Stomach (tissue), 9 donors: ENCODE measurements around the gene ABCC1. TPM values are rescaled to one million over a fixed set of nuclear protein-coding genes. Genes with fewer than 3 reads are reported as not detected.

Experiments used
- DNase-seq, 2 donors: peaks; one replicate each; pipeline versions ENCODE4 v3.0.0 to v3.0.0-alpha.2; 2013 to 2019
- H3K27ac ChIP-seq, 5 donors: fragments of 200-600 bp in 4 of 5; sonication (generic) in 4 of 5; one replicate each; pipeline ENCODE4 v1.5.1; 2013 to 2019; ENCODE audit warnings: mild to moderate bottlenecking in 1 of 5, moderate library complexity in 1 of 5
- H3K27me3 ChIP-seq, 3 donors: fragments of 200-600 bp; sonication (generic); one replicate each; pipeline ENCODE4 v1.5.1; 2017 to 2019; ENCODE audit warnings: mixed run types in 1 of 3
- H3K36me3 ChIP-seq, 4 donors: fragments of 200-600 bp; sonication (generic); 1 replicate in 3 of 4; 2 replicates in 1 of 4; pipeline ENCODE4 v1.5.1; 2016 to 2019
- H3K4me1 ChIP-seq, 4 donors: fragments of 200-600 bp; sonication (generic); one replicate each; pipeline ENCODE4 v1.5.1; 2016 to 2019
- H3K4me3 ChIP-seq, 4 donors: fragments of 200-600 bp; sonication (generic) in 3 of 4; one replicate each; pipeline ENCODE4 v1.5.1; 2016 to 2019; ENCODE audit warnings: mild to moderate bottlenecking in 1 of 4
- H3K9me3 ChIP-seq, 4 donors: fragments of 200-600 bp; sonication (generic); one replicate each; pipeline ENCODE4 v1.5.1; 2016 to 2019
- EP300 ChIP-seq: sonication (generic); formaldehyde crosslinking; IDR thresholded peaks from one replicate; pipeline ENCODE4 v1.6.1; 2017; ENCODE audit warnings: antibody characterized with exemption
- POLR2A ChIP-seq, 4 donors: fragments of 450-650 bp; IDR thresholded peaks; one replicate each; pipeline ENCODE4 v1.6.1; 2016; ENCODE audit warnings: antibody characterized with exemption in 4 of 4, control low read depth in 2 of 4, mild to moderate bottlenecking in 1 of 4, moderate library complexity in 1 of 4
- POLR2AphosphoS5 ChIP-seq, 3 donors: sonication (generic); formaldehyde crosslinking; IDR thresholded peaks; one replicate each; pipeline ENCODE4 v1.6.1; 2016; ENCODE audit warnings: antibody characterized with exemption in 3 of 3
- WGBS, 5 donors: extraction: QIAGEN DNeasy Blood & Tissue Kit in 3 of 5; methylation state at CpG; one replicate each; pipeline versions ENCODE4 v1.1.5 to v1.1.7; 2013 to 2018; 5-methylcytosine and 5-hydroxymethylcytosine counted together
- intact Hi-C: fragments of 100-400 bp; cut with DNase I; formaldehyde crosslinking; loops from one replicate; pipeline ENCODE4 v1.15.1; 2023; ENCODE audit warnings: low total_unique reads
- polyA plus RNA-seq, 3 donors: library from polyadenylated mRNA; stranded (reverse); fragments of 200-250 nt; gene quantifications; one replicate each; pipeline ENCODE4 v1.2.3, GENCODE V29; 2013
- total RNA-seq, 5 donors: library from RNA; depleted of rRNA; stranded (reverse); fragments of >200 nt; gene quantifications; one replicate each; pipeline versions ENCODE4 v1.1.0 to v1.2.3, GENCODE V29; 2014 to 2016
- TF ChIP-seq, protein P1 (sequence below), 7 experiments: fragments of 450-650 bp in 4 of 7; fragments of 200-600 bp in 3 of 7; sonication (generic) in 3 of 7; IDR thresholded peaks; one replicate each; pipeline ENCODE4 v1.5.1; 2016 to 2019; ENCODE audit warnings: antibody characterized with exemption in 7 of 7, control low read depth in 2 of 7, mild to moderate bottlenecking in 1 of 7
- donor health status: healthy with polysubstance abuse.
- donor health status: Bipolar disorder and iron deficiency.
- donor health status: healthy.

The ABCC1 gene
- total and polyA plus RNA-seq, 8 donors, result 2.3 to 105 (median 24.9) TPM

GRCh38 chr16:16084874-16085273 is 135.5 kb downstream of the ABCC1 start:
- Histone ChIP-seq H3K4me1 (peaks cover 0 to 32% (median 15%) of the 10 kb centered on the region in 4 donors), H3K36me3 (peaks cover 52 to 99% (median 95%) of the 10 kb centered on the region in 4 donors), H3K27ac (peak overlapping the region in 1 of 5 donors; percentile 9), H3K9me3 (peaks cover 3 to 8% (median 8%) of the 10 kb centered on the region in 4 donors), H3K4me3 (no peak overlapping the region), H3K27me3 (no peaks in the 10 kb centered on the region)
- intact Hi-C loops, result no loop called here
- TF ChIP-seq EP300, result no peak
- TF ChIP-seq POLR2AphosphoS5 (IDR thresholded peaks at IDR 0.05), result no peak
- TF ChIP-seq, protein P1, sequence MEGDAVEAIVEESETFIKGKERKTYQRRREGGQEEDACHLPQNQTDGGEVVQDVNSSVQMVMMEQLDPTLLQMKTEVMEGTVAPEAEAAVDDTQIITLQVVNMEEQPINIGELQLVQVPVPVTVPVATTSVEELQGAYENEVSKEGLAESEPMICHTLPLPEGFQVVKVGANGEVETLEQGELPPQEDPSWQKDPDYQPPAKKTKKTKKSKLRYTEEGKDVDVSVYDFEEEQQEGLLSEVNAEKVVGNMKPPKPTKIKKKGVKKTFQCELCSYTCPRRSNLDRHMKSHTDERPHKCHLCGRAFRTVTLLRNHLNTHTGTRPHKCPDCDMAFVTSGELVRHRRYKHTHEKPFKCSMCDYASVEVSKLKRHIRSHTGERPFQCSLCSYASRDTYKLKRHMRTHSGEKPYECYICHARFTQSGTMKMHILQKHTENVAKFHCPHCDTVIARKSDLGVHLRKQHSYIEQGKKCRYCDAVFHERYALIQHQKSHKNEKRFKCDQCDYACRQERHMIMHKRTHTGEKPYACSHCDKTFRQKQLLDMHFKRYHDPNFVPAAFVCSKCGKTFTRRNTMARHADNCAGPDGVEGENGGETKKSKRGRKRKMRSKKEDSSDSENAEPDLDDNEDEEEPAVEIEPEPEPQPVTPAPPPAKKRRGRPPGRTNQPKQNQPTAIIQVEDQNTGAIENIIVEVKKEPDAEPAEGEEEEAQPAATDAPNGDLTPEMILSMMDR (IDR thresholded peaks at IDR 0.05), result no peak
- TF ChIP-seq POLR2A (IDR thresholded peaks at IDR 0.05), result no peak
- WGBS, 5 donors, result 94 to 99% (median 95%) methylated on average over 3 of the region's 3 CpGs
- no peak for DNase-seq

DNA sequence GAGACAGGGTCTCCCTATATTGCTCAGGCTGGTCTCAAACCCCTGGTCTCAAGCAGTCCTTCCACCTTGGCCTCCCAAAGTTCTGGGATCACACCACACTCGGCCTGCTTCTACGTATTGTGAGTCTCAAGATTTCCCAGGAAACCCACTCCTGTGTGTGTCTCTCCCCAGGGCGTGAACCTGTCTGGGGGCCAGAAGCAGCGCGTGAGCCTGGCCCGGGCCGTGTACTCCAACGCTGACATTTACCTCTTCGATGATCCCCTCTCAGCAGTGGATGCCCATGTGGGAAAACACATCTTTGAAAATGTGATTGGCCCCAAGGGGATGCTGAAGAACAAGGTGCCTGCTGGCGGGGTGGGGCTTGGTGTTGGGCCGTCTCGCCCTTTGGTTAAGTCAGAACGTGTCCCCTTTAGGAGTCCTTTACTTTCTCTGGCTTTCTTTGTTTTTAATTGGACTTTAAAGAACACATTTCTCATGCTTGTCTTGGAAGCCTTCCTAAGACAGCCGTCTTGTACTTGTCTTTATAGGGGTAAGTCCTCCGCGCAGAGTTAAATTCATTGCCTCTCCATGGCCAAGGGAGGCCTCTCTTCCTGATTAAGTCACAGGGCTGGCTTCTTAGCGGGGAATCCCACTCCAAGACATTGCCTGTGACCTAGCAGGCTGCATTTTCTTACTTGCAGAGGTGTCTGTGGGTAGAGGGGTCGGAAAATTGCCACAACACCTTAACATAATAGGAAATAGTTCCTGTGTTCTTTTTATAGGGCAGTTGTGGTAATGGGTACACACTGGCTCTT is 137.4 kb downstream of the ABCC1 start:
- intact Hi-C loops, result no loop called here
- DNase-seq, result no peak
- H3K4me3 ChIP-seq, result no peak overlapping the region
- TF ChIP-seq, protein P1 (IDR thresholded peaks at IDR 0.05), result no peak
- TF ChIP-seq POLR2AphosphoS5 (IDR thresholded peaks at IDR 0.05) (no peak), EP300 (no peak), POLR2A (IDR thresholded peaks at IDR 0.05) (no peak)
- H3K4me1 ChIP-seq, result peaks cover 0 to 18% (median 9%) of the 10 kb centered on the region in 4 donors
- peaks cover 3 to 8% (median 8%) of the 10 kb centered on the region in 4 donors for H3K9me3 ChIP-seq
- H3K27ac ChIP-seq, result peak overlapping the region in 3 of 5 donors; percentile 39 to 52 (median 50)
- no peaks in the 10 kb centered on the region for H3K27me3 ChIP-seq
- 81 to 96% (median 91%) methylated on average over 12 to 18 of the region's 18 CpGs for WGBS, 5 donors
- H3K36me3 ChIP-seq, result peaks cover 59 to 100% (median 98%) of the 10 kb centered on the region in 4 donors

DNA sequence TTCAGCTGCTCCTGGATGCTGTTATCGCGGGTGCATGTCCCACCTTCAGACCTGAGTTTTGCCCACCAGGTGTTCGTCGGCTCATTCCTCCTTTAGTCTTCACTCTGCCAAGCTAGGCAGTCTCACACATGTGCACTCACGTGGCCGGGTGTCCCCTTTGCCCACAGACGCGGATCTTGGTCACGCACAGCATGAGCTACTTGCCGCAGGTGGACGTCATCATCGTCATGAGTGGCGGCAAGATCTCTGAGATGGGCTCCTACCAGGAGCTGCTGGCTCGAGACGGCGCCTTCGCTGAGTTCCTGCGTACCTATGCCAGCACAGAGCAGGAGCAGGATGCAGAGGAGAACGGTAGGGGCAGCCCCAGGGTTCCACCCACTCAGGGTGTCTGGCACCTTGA is 140.8 kb downstream of the ABCC1 start:
- 92 to 98% (median 95%) methylated on average over 18 to 19 of the region's 19 CpGs for WGBS, 5 donors
- H3K9me3 ChIP-seq, result no peaks in the 10 kb centered on the region
- TF ChIP-seq POLR2AphosphoS5 (IDR thresholded peaks at IDR 0.05) (no peak), EP300 (no peak), POLR2A (IDR thresholded peaks at IDR 0.05) (no peak)
- TF ChIP-seq, protein P1 (IDR thresholded peaks at IDR 0.05), result no peak
- H3K27ac ChIP-seq, result peak overlapping the region in 1 of 5 donors; percentile 86
- no peak for DNase-seq
- intact Hi-C loops, result no loop called here
- H3K36me3 ChIP-seq, result peaks cover 35 to 86% (median 78%) of the 10 kb centered on the region in 4 donors
- H3K27me3 ChIP-seq, result no peaks in the 10 kb centered on the region
- no peak overlapping the region for H3K4me3 ChIP-seq
- peaks cover 0 to 44% (median 25%) of the 10 kb centered on the region in 4 donors for H3K4me1 ChIP-seq

DNA sequence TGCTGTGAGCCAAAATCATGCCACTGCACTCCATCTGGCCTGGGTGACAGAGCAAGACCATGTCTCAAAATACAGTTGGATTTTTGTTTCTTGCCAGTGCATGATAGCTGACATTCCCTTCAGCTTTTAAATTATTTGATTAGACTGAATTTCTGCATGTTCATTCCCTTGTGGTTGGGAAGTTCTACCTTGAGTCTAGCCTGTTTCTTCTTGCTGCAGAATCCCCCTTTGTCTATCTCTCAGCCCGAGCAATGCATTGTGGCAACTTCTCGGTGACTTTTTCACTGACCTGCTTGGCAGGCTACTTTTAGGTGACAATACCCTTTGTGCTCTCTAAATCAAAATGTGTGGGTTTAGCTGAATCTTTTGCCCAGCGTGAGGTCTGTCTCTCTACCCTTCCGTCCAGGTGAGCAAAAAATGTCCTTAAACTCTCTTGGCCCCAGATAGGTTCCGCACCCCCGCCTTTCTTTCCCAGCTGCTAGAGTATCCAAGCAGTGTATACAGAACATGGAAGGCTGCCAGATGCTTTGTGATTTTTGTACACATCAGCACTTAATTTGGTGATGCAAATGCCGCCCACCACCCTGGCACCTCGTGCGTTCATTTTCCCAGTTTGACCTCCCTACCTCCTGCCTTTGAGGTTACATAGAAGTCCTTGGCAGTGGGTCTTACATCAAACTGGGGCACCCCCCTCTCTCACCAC is 143.7 kb downstream of the ABCC1 start:
- Histone ChIP-seq H3K4me3 (no peak overlapping the region), H3K36me3 (peaks cover 19 to 86% (median 68%) of the 10 kb centered on the region in 4 donors), H3K27me3 (no peaks in the 10 kb centered on the region), H3K4me1 (peaks cover 6 to 61% (median 40%) of the 10 kb centered on the region in 4 donors), H3K9me3 (no peaks in the 10 kb centered on the region), H3K27ac (peak overlapping the region in 4 of 5 donors; percentile 30 to 86 (median 60))
- TF ChIP-seq POLR2A (IDR thresholded peaks at IDR 0.05) (no peak), EP300 (no peak), POLR2AphosphoS5 (IDR thresholded peaks at IDR 0.05) (no peak)
- TF ChIP-seq, protein P1 (IDR thresholded peaks at IDR 0.05), result no peak
- DNase-seq, result peak; percentile 35 to 83
- WGBS, 5 donors, result 31 to 54% (median 32%) methylated on average over 9 of the region's 9 CpGs
- intact Hi-C loops, result no loop called here
